Liver (tissue), 9 donors: ENCODE results near the gene MLEC. TPM values are rescaled to one million over a fixed set of nuclear protein-coding genes. Genes with fewer than 3 reads are reported as not detected.

Source experiments
- DNase-seq: peaks from one replicate; pipeline ENCODE4 v3.0.0-alpha.2; 2017; ENCODE audit warnings: low spot score
- H3K27ac ChIP-seq, 2 donors: one replicate each; pipeline ENCODE4 v1.7.0; 2013; ENCODE audit warnings: inconsistent platforms in 2 of 2, low read length in 2 of 2, control low read depth in 1 of 2, low read depth in 1 of 2, mild to moderate bottlenecking in 1 of 2
- H3K27me3 ChIP-seq, 4 donors: one replicate each; pipeline versions ENCODE4 v1.6.1 to v1.7.0; 2013; ENCODE audit warnings: low read length in 3 of 4, inconsistent platforms in 1 of 4, mild to moderate bottlenecking in 1 of 4, moderate library complexity in 1 of 4; ENCODE audit not compliant: control insufficient read depth in 4 of 4, insufficient read depth in 4 of 4
- H3K36me3 ChIP-seq, 4 donors: one replicate each; pipeline versions ENCODE4 v1.6.1 to v1.7.0; 2013; ENCODE audit warnings: low read length in 3 of 4, mild to moderate bottlenecking in 3 of 4, low read depth in 1 of 4, moderate library complexity in 1 of 4; ENCODE audit not compliant: control insufficient read depth in 4 of 4, insufficient read depth in 3 of 4
- H3K4me1 ChIP-seq, 4 donors: one replicate each; pipeline versions ENCODE4 v1.6.1 to v1.7.0; 2013; ENCODE audit warnings: low read length in 3 of 4, mild to moderate bottlenecking in 3 of 4, moderate library complexity in 1 of 4; ENCODE audit not compliant: control insufficient read depth in 4 of 4, insufficient read depth in 4 of 4
- H3K4me3 ChIP-seq, 3 donors: one replicate each; pipeline versions ENCODE4 v1.6.1 to v1.7.0; 2013; ENCODE audit warnings: low read length in 3 of 3, control low read depth in 1 of 3, low read depth in 1 of 3, mild to moderate bottlenecking in 1 of 3
- H3K9ac ChIP-seq, 2 donors: one replicate each; pipeline ENCODE4 v1.7.0; 2013; ENCODE audit warnings: low read length in 2 of 2, mild to moderate bottlenecking in 2 of 2, moderate library complexity in 2 of 2, control low read depth in 1 of 2, low read depth in 1 of 2
- H3K9me3 ChIP-seq, 4 donors: one replicate each; pipeline versions ENCODE4 v1.6.1 to v1.7.0; 2013; ENCODE audit warnings: low read length in 3 of 4; ENCODE audit not compliant: control insufficient read depth in 4 of 4
- ATF3 ChIP-seq: IDR thresholded peaks from 2 replicates; pipeline ENCODE4 v1.6.1; 2016; ENCODE audit warnings: antibody characterized with exemption
- CTCF ChIP-seq: fragments of 150-350 bp; IDR thresholded peaks from 2 replicates; pipeline ENCODE4 v1.5.1; 2017; ENCODE audit warnings: improper control_type of control experiment, low read depth, low read length; ENCODE audit not compliant: missing input control
- EGR1 ChIP-seq, 2 donors: IDR thresholded peaks; 2 replicates each; pipeline ENCODE4 v1.6.1; 2016 to 2018; ENCODE audit warnings: antibody characterized with exemption in 2 of 2, low read depth in 2 of 2
- FOXA1 ChIP-seq: IDR thresholded peaks from 2 replicates; pipeline ENCODE4 v1.6.1; 2016; ENCODE audit warnings: antibody characterized with exemption
- FOXA2 ChIP-seq: IDR thresholded peaks from 2 replicates; pipeline ENCODE4 v1.6.1; 2016; ENCODE audit warnings: antibody characterized with exemption
- GABPA ChIP-seq, 2 donors: IDR thresholded peaks in 1 of 2; conservative IDR thresholded peaks in 1 of 2; 2 replicates each; pipeline ENCODE4 v1.6.1; 2016; ENCODE audit warnings: antibody characterized with exemption in 2 of 2, mild to moderate bottlenecking in 1 of 2, moderate library complexity in 1 of 2
- HNF4A ChIP-seq, 2 donors: conservative IDR thresholded peaks; 2 replicates each; pipeline ENCODE4 v1.6.1; 2016; ENCODE audit warnings: antibody characterized with exemption in 2 of 2, mild to moderate bottlenecking in 2 of 2
- HNF4G ChIP-seq: IDR thresholded peaks from 2 replicates; pipeline ENCODE4 v1.6.1; 2016; ENCODE audit warnings: antibody characterized with exemption
- JUND ChIP-seq, 2 donors: IDR thresholded peaks; 2 replicates each; pipeline ENCODE4 v1.6.1; 2016; ENCODE audit warnings: antibody characterized with exemption in 2 of 2
- NR2F2 ChIP-seq: IDR thresholded peaks from 2 replicates; pipeline ENCODE4 v1.6.1; 2016; ENCODE audit warnings: antibody characterized with exemption
- RAD21 ChIP-seq, 2 donors: IDR thresholded peaks; 2 replicates each; pipeline ENCODE4 v1.6.1; 2016; ENCODE audit warnings: antibody characterized with exemption in 2 of 2, mild to moderate bottlenecking in 2 of 2
- REST ChIP-seq: IDR thresholded peaks from 2 replicates; pipeline ENCODE4 v1.6.1; 2016; ENCODE audit warnings: antibody characterized with exemption, mild to moderate bottlenecking
- SP1 ChIP-seq: IDR thresholded peaks from 2 replicates; pipeline ENCODE4 v1.6.1; 2018; ENCODE audit warnings: antibody characterized with exemption, mild to moderate bottlenecking
- TAF1 ChIP-seq: conservative IDR thresholded peaks from 2 replicates; pipeline ENCODE4 v1.6.1; 2016; ENCODE audit warnings: antibody characterized with exemption, mild to moderate bottlenecking
- YY1 ChIP-seq: IDR thresholded peaks from 2 replicates; pipeline ENCODE4 v1.6.1; 2016; ENCODE audit warnings: antibody characterized with exemption, mild to moderate bottlenecking
- WGBS: extraction: QIAGEN DNeasy Blood & Tissue Kit; methylation state at CpG from one replicate; pipeline ENCODE4 v1.1.7; 2013; 5-methylcytosine and 5-hydroxymethylcytosine counted together
- polyA plus RNA-seq, 2 donors: library from polyadenylated mRNA; stranded (reverse) in 1 of 2; unstranded in 1 of 2; fragments of 200-250 nt in 1 of 2; fragments of >200 nt in 1 of 2; fragmentation: Nextera tagmentation in 1 of 2; extraction: Ambion mirVana in 1 of 2; gene quantifications; one replicate each; pipeline versions ENCODE4 v1.2.1 to v1.2.3, GENCODE V29; 2013 to 2015
- total RNA-seq, 2 donors: library from RNA; depleted of rRNA; stranded (reverse); fragments of >200 nt; gene quantifications; one replicate each; pipeline ENCODE4 v1.2.3, GENCODE V29; 2014
- TF ChIP-seq, protein P1 (sequence below): IDR thresholded peaks from 2 replicates; pipeline ENCODE4 v1.6.1; 2016; ENCODE audit warnings: antibody characterized with exemption
- TF ChIP-seq, protein P2 (sequence below): IDR thresholded peaks from 2 replicates; pipeline ENCODE4 v1.6.1; 2016; ENCODE audit warnings: antibody characterized with exemption
- donor health status: healthy.
- donor health status: healthy.
- donor health status: healthy.
- donor health status: healthy.
- donor health status: healthy.

The MLEC gene
- total and polyA plus RNA-seq, 4 donors: 61.4 to 170 (median 115) TPM

- TF ChIP-seq FOXA1: no peak
- no peak for TF ChIP-seq TAF1
- TF ChIP-seq HNF4A (conservative IDR thresholded peaks at IDR 0.05): no peak
Measured at GRCh38 chr12:120646044-120646443, 40.9 kb upstream of the MLEC start (continued).

GRCh38 chr12:120647375-120647755 is 39.6 kb upstream of the MLEC start:
- Histone ChIP-seq H3K4me1 (peaks cover 0 to 3% (median 1%) of the 10 kb centered on the region in 4 donors), H3K27ac (no peak overlapping the region), H3K27me3 (peaks cover 0 to 8% (median 4%) of the 10 kb centered on the region in 4 donors), H3K9ac (no peak overlapping the region), H3K36me3 (no peaks in the 10 kb centered on the region), H3K9me3 (no peaks in the 10 kb centered on the region), H3K4me3 (no peak overlapping the region)
- no peak for DNase-seq
- WGBS: 89% methylated on average over 13 of the region's 13 CpGs
- TF ChIP-seq HNF4G (no peak), JUND (IDR thresholded peaks at IDR 0.05) (no peak), RAD21 (IDR thresholded peaks at IDR 0.05) (no peak), HNF4A (conservative IDR thresholded peaks at IDR 0.05) (no peak), TAF1 (no peak)

- Histone ChIP-seq H3K27ac (no peak overlapping the region), H3K36me3 (no peaks in the 10 kb centered on the region), H3K4me1 (peaks cover 0 to 3% (median 1%) of the 10 kb centered on the region in 4 donors), H3K27me3 (no peaks in the 10 kb centered on the region), H3K9ac (no peak overlapping the region), H3K9me3 (no peaks in the 10 kb centered on the region), H3K4me3 (no peak overlapping the region)
- WGBS: 22% methylated on average over 33 of the region's 33 CpGs
- DNase-seq: no peak
- no peak for TF ChIP-seq ATF3
Measured at GRCh38 chr12:120649442-120650232, 37.3 kb upstream of the MLEC start.

GRCh38 chr12:120650233-120650690 is 36.7 kb upstream of the MLEC start:
- no peak overlapping the region for H3K4me3 ChIP-seq
- no peak overlapping the region for H3K27ac ChIP-seq
- 72% methylated on average over 12 of the region's 12 CpGs for WGBS
- peaks cover 0 to 3% (median 1%) of the 10 kb centered on the region in 4 donors for H3K4me1 ChIP-seq
- no peaks in the 10 kb centered on the region for H3K27me3 ChIP-seq
- H3K36me3 ChIP-seq: no peaks in the 10 kb centered on the region
- no peak for DNase-seq
- H3K9me3 ChIP-seq: no peaks in the 10 kb centered on the region
- no peak overlapping the region for H3K9ac ChIP-seq
- no peak for TF ChIP-seq GABPA (IDR thresholded peaks at IDR 0.05 in 1 of 2, conservative IDR thresholded peaks at IDR 0.05 in 1 of 2)
- TF ChIP-seq JUND (IDR thresholded peaks at IDR 0.05): no peak
- TF ChIP-seq ATF3: no peak
- no peak for TF ChIP-seq TAF1
- no peak for TF ChIP-seq FOXA2
- no peak for TF ChIP-seq HNF4G
- TF ChIP-seq CTCF: no peak
- TF ChIP-seq, protein P1, sequence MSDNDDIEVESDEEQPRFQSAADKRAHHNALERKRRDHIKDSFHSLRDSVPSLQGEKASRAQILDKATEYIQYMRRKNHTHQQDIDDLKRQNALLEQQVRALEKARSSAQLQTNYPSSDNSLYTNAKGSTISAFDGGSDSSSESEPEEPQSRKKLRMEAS: no peak
- no peak for TF ChIP-seq EGR1 (IDR thresholded peaks at IDR 0.05; ENCODE audit: low read depth in 2 of 2)
- no peak for TF ChIP-seq HNF4A (conservative IDR thresholded peaks at IDR 0.05)
- no peak for TF ChIP-seq YY1
- TF ChIP-seq, protein P2, sequence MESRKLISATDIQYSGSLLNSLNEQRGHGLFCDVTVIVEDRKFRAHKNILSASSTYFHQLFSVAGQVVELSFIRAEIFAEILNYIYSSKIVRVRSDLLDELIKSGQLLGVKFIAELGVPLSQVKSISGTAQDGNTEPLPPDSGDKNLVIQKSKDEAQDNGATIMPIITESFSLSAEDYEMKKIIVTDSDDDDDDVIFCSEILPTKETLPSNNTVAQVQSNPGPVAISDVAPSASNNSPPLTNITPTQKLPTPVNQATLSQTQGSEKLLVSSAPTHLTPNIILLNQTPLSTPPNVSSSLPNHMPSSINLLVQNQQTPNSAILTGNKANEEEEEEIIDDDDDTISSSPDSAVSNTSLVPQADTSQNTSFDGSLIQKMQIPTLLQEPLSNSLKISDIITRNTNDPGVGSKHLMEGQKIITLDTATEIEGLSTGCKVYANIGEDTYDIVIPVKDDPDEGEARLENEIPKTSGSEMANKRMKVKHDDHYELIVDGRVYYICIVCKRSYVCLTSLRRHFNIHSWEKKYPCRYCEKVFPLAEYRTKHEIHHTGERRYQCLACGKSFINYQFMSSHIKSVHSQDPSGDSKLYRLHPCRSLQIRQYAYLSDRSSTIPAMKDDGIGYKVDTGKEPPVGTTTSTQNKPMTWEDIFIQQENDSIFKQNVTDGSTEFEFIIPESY: no peak
- no peak for TF ChIP-seq REST
- no peak for TF ChIP-seq FOXA1
- no peak for TF ChIP-seq NR2F2
- TF ChIP-seq RAD21 (IDR thresholded peaks at IDR 0.05): no peak
- no peak for TF ChIP-seq SP1
